GM18870 (cell line): ENCODE results near the gene LINC00237.

Experiments used
- ATAC-seq: cut with Tn5 transposase; IDR thresholded peaks from one replicate; pipeline ENCODE4 v1.9.1; 2021; ENCODE audit warnings: moderate library complexity; ENCODE audit not compliant: unreplicated experiment

LINC00237 gene

GRCh38 chr20:21106171-21107017 is at the start of gene LINC00237:
Gene LINC00237 (minus strand): TSS chr20:21106358.
- ATAC-seq, result no peak

GRCh38 chr20:21155268-21155667 is 49.1 kb upstream of the LINC00237 start:
- ATAC-seq, result no peak

GRCh38 chr20:21154692-21155091 is 48.5 kb upstream of the LINC00237 start:
- no peak for ATAC-seq

- ATAC-seq, result no peak
Measured at GRCh38 chr20:21151791-21152190, 45.6 kb upstream of the LINC00237 start.

- ATAC-seq, result no peak
Measured at GRCh38 chr20:21149344-21149743, 43.2 kb upstream of the LINC00237 start.

- ATAC-seq, result no peak
Measured at GRCh38 chr20:21147593-21147992, 41.4 kb upstream of the LINC00237 start.

- ATAC-seq, result no peak
Measured at GRCh38 chr20:21146215-21146614, 40.1 kb upstream of the LINC00237 start.

- ATAC-seq, result no peak
Measured at GRCh38 chr20:21145424-21145823, 39.3 kb upstream of the LINC00237 start.

- no peak for ATAC-seq
Measured at GRCh38 chr20:21143194-21143890, 37.2 kb upstream of the LINC00237 start.

- no peak for ATAC-seq
Measured at GRCh38 chr20:21141825-21142224, 35.7 kb upstream of the LINC00237 start.

GRCh38 chr20:21139881-21140566 is 33.9 kb upstream of the LINC00237 start:
- no peak for ATAC-seq

GRCh38 chr20:21137078-21137477 is 30.9 kb upstream of the LINC00237 start:
- no peak for ATAC-seq

- no peak for ATAC-seq
Measured at GRCh38 chr20:21136015-21136732, 30.0 kb upstream of the LINC00237 start.

- ATAC-seq, result no peak
Measured at GRCh38 chr20:21134883-21135493, 28.8 kb upstream of the LINC00237 start.

- no peak for ATAC-seq
Measured at GRCh38 chr20:21133917-21134622, 27.9 kb upstream of the LINC00237 start.

- ATAC-seq, result no peak
Measured at GRCh38 chr20:21133404-21133803, 27.2 kb upstream of the LINC00237 start.

GRCh38 chr20:21129861-21130260 is 23.7 kb upstream of the LINC00237 start:
- no peak for ATAC-seq

- no peak for ATAC-seq
Measured at GRCh38 chr20:21127201-21127981, 21.2 kb upstream of the LINC00237 start.

GRCh38 chr20:21126581-21126870 is 20.4 kb upstream of the LINC00237 start:
- no peak for ATAC-seq
